Measurements from ENCODE around the gene ITGA5.

Gene ITGA5

GRCh38 chr12:54349036-54349435 lies 70.0 kb downstream of the ITGA5 start:
- no peak for DNase-seq
